SK-N-SH (cell line): Measurements from ENCODE around the gene LRCH4. TPM values are rescaled to one million over a fixed set of nuclear protein-coding genes. Genes with fewer than 3 reads are reported as not detected.

Experiments
- CTCF ChIA-PET: fragments of 300-600, 350-600 bp; formaldehyde crosslinking; extraction: SDS; loops from one replicate; lab custom pipeline; 2021; lab: Yijun Ruan, JAX
- POLR2A ChIA-PET: fragments of 350-600 bp; sonication (Branson Sonifier 250); formaldehyde crosslinking; extraction: SDS; loops from one replicate; lab custom pipeline; 2020; ENCODE audit warnings: antibody characterized with exemption, inconsistent platforms; lab: Yijun Ruan, JAX
- DNase-seq: peaks from one replicate; pipeline ENCODE4 v3.0.0; 2012
- H2AFZ ChIP-seq: fragments of 200-600 bp; sonication (generic); 2 replicates; pipeline ENCODE4 v1.8.1; 2016; ENCODE audit warnings: antibody characterized with exemption, mild to moderate bottlenecking, low read depth
- H3F3A ChIP-seq: fragments of 200-600 bp; sonication (generic); replicated peaks from 2 replicates; pipeline ENCODE3; 2016; ENCODE audit warnings: antibody characterized with exemption, mild to moderate bottlenecking; ENCODE audit not compliant: insufficient read depth
- H3K27ac ChIP-seq, 2 experiments: fragments of 200-500 bp in 1 of 2; fragments of 200-600 bp in 1 of 2; sonication (Bioruptor generic) in 1 of 2; sonication (generic), shearing (Covaris generic) in 1 of 2; 2 replicates each; pipeline versions ENCODE4 v1.5.1 to v1.6.1; 2014 to 2016; ENCODE audit warnings: low read depth in 2 of 2, inconsistent platforms in 1 of 2, low read length in 1 of 2, mild to moderate bottlenecking in 1 of 2, mixed read lengths in 1 of 2
- H3K27me3 ChIP-seq: fragments of 200-600 bp; sonication (generic), shearing (Covaris generic); 2 replicates; pipeline ENCODE4 v1.6.1; 2016; ENCODE audit warnings: mixed run types; ENCODE audit not compliant: insufficient read depth
- H3K36me3 ChIP-seq, 2 experiments: fragments of 200-500 bp in 1 of 2; fragments of 200-600 bp in 1 of 2; sonication (Bioruptor generic) in 1 of 2; sonication (generic) in 1 of 2; replicated peaks in 1 of 2; 2 replicates each; pipeline versions ENCODE3 to v1.5.1; 2014 to 2016; ENCODE audit warnings: low read length in 1 of 2, mild to moderate bottlenecking in 1 of 2; ENCODE audit not compliant: insufficient read depth in 2 of 2, control insufficient read depth in 1 of 2
- H3K4me1 ChIP-seq, 2 experiments: fragments of 200-500 bp in 1 of 2; fragments of 200-600 bp in 1 of 2; sonication (Bioruptor generic) in 1 of 2; sonication (generic), shearing (Covaris generic) in 1 of 2; 2 replicates each; pipeline versions ENCODE4 v1.5.1 to v1.6.1; 2014 to 2016; ENCODE audit warnings: low read depth in 1 of 2, low read length in 1 of 2, mixed run types in 1 of 2; ENCODE audit not compliant: insufficient read depth in 2 of 2, control insufficient read depth in 1 of 2
- H3K4me2 ChIP-seq: fragments of 200-600 bp; sonication (generic), shearing (Covaris generic); 2 replicates; pipeline ENCODE4 v1.6.1; 2017; ENCODE audit warnings: mixed run types
- H3K4me3 ChIP-seq, 2 experiments: fragments of 200-500 bp in 1 of 2; fragments of 200-600 bp in 1 of 2; sonication (Bioruptor generic) in 1 of 2; sonication (generic), shearing (Covaris generic) in 1 of 2; 2 replicates each; pipeline versions ENCODE4 v1.5.1 to v1.8.1; 2014 to 2016; ENCODE audit warnings: low read depth in 2 of 2, inconsistent platforms in 1 of 2, low read length in 1 of 2, mild to moderate bottlenecking in 1 of 2, mixed read lengths in 1 of 2, moderate library complexity in 1 of 2
- H3K79me2 ChIP-seq: fragments of 200-600 bp; sonication (generic); 2 replicates; pipeline ENCODE4 v1.8.1; 2017; ENCODE audit warnings: mild to moderate bottlenecking; ENCODE audit not compliant: insufficient read depth
- H3K9ac ChIP-seq: fragments of 200-600 bp; sonication (generic); 2 replicates; pipeline ENCODE4 v1.6.1; 2017; ENCODE audit warnings: mixed run types
- H3K9me2 ChIP-seq: fragments of 200-600 bp; sonication (generic); 2 replicates; pipeline ENCODE4 v1.6.1; 2017; ENCODE audit warnings: mixed run types
- H3K9me3 ChIP-seq: fragments of 200-600 bp; sonication (generic); 2 replicates; pipeline ENCODE4 v1.6.1; 2017; ENCODE audit warnings: mixed run types, mild to moderate bottlenecking, moderate library complexity
- H4K20me1 ChIP-seq: fragments of 200-600 bp; sonication (generic); 2 replicates; pipeline ENCODE4 v1.6.1; 2017; ENCODE audit warnings: mild to moderate bottlenecking, mixed run types; ENCODE audit not compliant: insufficient read depth
- CHD2 ChIP-seq: fragments of 150-350 bp; IDR thresholded peaks from 2 replicates; pipeline ENCODE4 v1.6.1; 2018; ENCODE audit warnings: low read length; ENCODE audit not compliant: partially characterized antibody
- EP300 ChIP-seq, 2 experiments: IDR thresholded peaks; 2 replicates each; pipeline versions ENCODE4 v1.4.0 to v1.6.1; 2012; ENCODE audit warnings: borderline replicate concordance in 1 of 2, low read depth in 1 of 2, low read length in 1 of 2
- FOSL2 ChIP-seq: IDR thresholded peaks from 2 replicates; pipeline ENCODE4 v1.4.0; 2012; ENCODE audit warnings: low read depth, mild to moderate bottlenecking, moderate library complexity, borderline replicate concordance
- FOXM1 ChIP-seq: IDR thresholded peaks from 2 replicates; pipeline ENCODE4 v1.4.0; 2012; ENCODE audit warnings: low read depth, mild to moderate bottlenecking
- GABPA ChIP-seq: IDR thresholded peaks from 2 replicates; pipeline ENCODE4 v1.4.0; 2012; ENCODE audit warnings: low read depth, mild to moderate bottlenecking
- GATA2 ChIP-seq: sonication (generic); formaldehyde crosslinking; IDR thresholded peaks from 2 replicates; pipeline ENCODE4 v1.5.0; 2020; ENCODE audit warnings: mild to moderate bottlenecking, missing genetic modification reagents
- IRF3 ChIP-seq: fragments of 150-350 bp; IDR thresholded peaks from 2 replicates; pipeline ENCODE4 v1.6.1; 2016; ENCODE audit warnings: mild to moderate bottlenecking, low read depth, low read length
- MAX ChIP-seq: IDR thresholded peaks from 2 replicates; pipeline ENCODE4 v1.4.0; 2012; ENCODE audit warnings: low read depth
- MXI1 ChIP-seq: IDR thresholded peaks from 2 replicates; pipeline ENCODE4 v1.6.1; 2012; ENCODE audit warnings: mild to moderate bottlenecking, low read depth, low read length, improper control_type of control experiment
- POLR2AphosphoS5 ChIP-seq: IDR thresholded peaks from 2 replicates; pipeline ENCODE4 v1.6.1; 2012; ENCODE audit warnings: low read depth, low read length
- RAD21 ChIP-seq: IDR thresholded peaks from 2 replicates; pipeline ENCODE4 v1.6.1; 2012; ENCODE audit warnings: mild to moderate bottlenecking, low read length
- RCOR1 ChIP-seq: fragments of 150-350 bp; IDR thresholded peaks from 2 replicates; pipeline ENCODE4 v1.6.1; 2017; ENCODE audit warnings: antibody characterized with exemption, low read length
- RFX5 ChIP-seq: IDR thresholded peaks from 2 replicates; pipeline ENCODE4 v1.6.1; 2012; ENCODE audit warnings: mild to moderate bottlenecking, improper control_type of control experiment, low read length
- SMC3 ChIP-seq: IDR thresholded peaks from 2 replicates; pipeline ENCODE4 v1.6.1; 2012; ENCODE audit warnings: low read depth, low read length, improper control_type of control experiment
- TAF1 ChIP-seq: IDR thresholded peaks from 2 replicates; pipeline ENCODE4 v1.6.1; 2012; ENCODE audit warnings: low read depth, mild to moderate bottlenecking, low read length, moderate library complexity, borderline replicate concordance
- TCF12 ChIP-seq: IDR thresholded peaks from 2 replicates; pipeline ENCODE4 v1.4.0; 2012
- WGBS: methylation state at CpG from one replicate; pipeline ENCODE4 v1.1.6; 2017; ENCODE audit warnings: low lambda C conversion rate; 5-methylcytosine and 5-hydroxymethylcytosine counted together
- polyA plus RNA-seq, 3 experiments: library from polyadenylated mRNA; depleted of rRNA; stranded (reverse); fragments of >200 nt; gene quantifications; 2 replicates each; pipeline ENCODE4 v1.2.3, GENCODE V29; 2012

LRCH4 gene
- polyA plus RNA-seq, 1 of the 3 experiments (the other 2 are of a cell fraction): 29.8 TPM

- Histone ChIP-seq H3K4me2 (peak overlapping the region; percentile 97; the same call in 1 of the 2 replicates), H3K9ac (0 out of 2 replicates have a peak overlapping the region, but pooled peaks have one; percentile 21), H3K27ac (no peak overlapping the region), H3K36me3 (peaks cover 13 to 22% of the 10 kb centered on the region in 2 experiments), H4K20me1 (peaks cover 32% of the 10 kb centered on the region), H3K9me2 (no peaks in the 10 kb centered on the region)
- 90% methylated on average over 19 of the region's 23 CpGs for WGBS
- CTCF ChIA-PET: interaction anchor here (0.6 to 11.9 kb wide), 12 partner anchors 11 to 142 kb away, joined by 3 to 149 read pairs (median 6); partner anchors contain the start of genes PCOLCE and POP7
- TF ChIP-seq SMC3 (no peak), FOSL2 (no peak)
- TF ChIP-seq, all 33 proteins: peak for 0
- Histone ChIP-seq H3K9me3 (no peaks in the 10 kb centered on the region), H3K4me1 (peaks cover 6 to 15% of the 10 kb centered on the region in 2 experiments; a peak in 2 of 4 replicates), H3F3A (peaks cover 4% of the 10 kb centered on the region), H3K27me3 (no peaks in the 10 kb centered on the region), H2AFZ (no peak overlapping the region), H3K4me3 (no peak overlapping the region), H3K79me2 (peaks cover 33% of the 10 kb centered on the region)
- no peak for DNase-seq
- POLR2A ChIA-PET: interaction anchor here (4.3 kb wide), 1 partner anchor 19 kb away, joined by 63 read pairs; the partner anchor contains the start of gene PCOLCE
Measured at GRCh38 chr7:100583132-100584053, 2.5 kb downstream of the LRCH4 start.

GRCh38 chr7:100582650-100583049, 3.3 kb downstream of the LRCH4 start:
- Histone ChIP-seq H3F3A (no peaks in the 10 kb centered on the region), H2AFZ (no peak overlapping the region), H3K4me1 (peaks cover 6 to 15% of the 10 kb centered on the region in 2 experiments; a peak in 2 of 4 replicates), H3K9me3 (no peaks in the 10 kb centered on the region), H3K9me2 (no peaks in the 10 kb centered on the region), H3K4me2 (no peak overlapping the region), H3K36me3 (peaks cover 13 to 30% of the 10 kb centered on the region in 2 experiments), H3K27ac (no peak overlapping the region), H4K20me1 (peaks cover 32% of the 10 kb centered on the region), H3K27me3 (no peaks in the 10 kb centered on the region), H3K4me3 (no peak overlapping the region), H3K9ac (no peak overlapping the region), H3K79me2 (peaks cover 33% of the 10 kb centered on the region)
- no peak for DNase-seq
- TF ChIP-seq EP300 (IDR thresholded peaks at IDR 0.05; ENCODE audit: borderline replicate concordance in 1 of 2, low read depth in 1 of 2, low read length in 1 of 2): no peak
- CTCF ChIA-PET: interaction anchor here (0.6 to 11.9 kb wide), 4 partner anchors 16 to 51 kb away, joined by 3 to 149 read pairs (median 3); no protein-coding TSS in a partner anchor
- 89% methylated on average over 11 of the region's 11 CpGs for WGBS
- POLR2A ChIA-PET: no interaction called here

GRCh38 chr7:100582041-100582579, 3.8 kb downstream of the LRCH4 start:
- no peak overlapping the region for H3K27ac ChIP-seq
- peaks cover 32% of the 10 kb centered on the region for H4K20me1 ChIP-seq
- H3K9ac ChIP-seq: no peak overlapping the region
- ChIA-PET CTCF (interaction anchor here (1.1 to 11.9 kb wide), 4 partner anchors 11 to 114 kb away, joined by 4 to 149 read pairs (median 6); no protein-coding TSS in a partner anchor), POLR2A (no interaction called here)
- peaks cover 13 to 33% of the 10 kb centered on the region in 2 experiments for H3K36me3 ChIP-seq
- no peaks in the 10 kb centered on the region for H3K27me3 ChIP-seq
- H3K4me3 ChIP-seq: no peak overlapping the region
- no peak overlapping the region for H2AFZ ChIP-seq
- no peak for DNase-seq
- peaks cover 6 to 15% of the 10 kb centered on the region in 2 experiments; a peak in 2 of 4 replicates for H3K4me1 ChIP-seq
- no peaks in the 10 kb centered on the region for H3K9me2 ChIP-seq
- H3K79me2 ChIP-seq: peaks cover 33% of the 10 kb centered on the region
- TF ChIP-seq IRF3 (no peak), GABPA (no peak), GATA2 (CRISPR knock-in tag) (no peak), TCF12 (no peak), MAX (no peak), TAF1 (no peak), EP300 (IDR thresholded peaks at IDR 0.05; ENCODE audit: borderline replicate concordance in 1 of 2, low read depth in 1 of 2, low read length in 1 of 2) (no peak), MXI1 (no peak), FOXM1 (no peak), POLR2AphosphoS5 (no peak), RAD21 (no peak), RCOR1 (no peak), CHD2 (no peak), RFX5 (no peak)
- no peaks in the 10 kb centered on the region for H3K9me3 ChIP-seq
- no peaks in the 10 kb centered on the region for H3F3A ChIP-seq
- H3K4me2 ChIP-seq: no peak overlapping the region
- 92% methylated on average over 18 of the region's 20 CpGs for WGBS
